Upper lobe of right lung (tissue), 1 donor: ENCODE results near the gene KLHL22. TPM values are rescaled to one million over a fixed set of nuclear protein-coding genes. Genes with fewer than 3 reads are reported as not detected.
"Not testable (repeated sequence)": the region's sequence is repeated elsewhere in the genome, so short reads cannot be mapped to it uniquely, and the experiment has no call there.

Experiments used
- ATAC-seq: fragments of 200-7000 bp; cut with Tn5 transposase; one replicate; pipeline ENCODE4 v1.9.1; 2020; ENCODE audit warnings: mild to moderate bottlenecking, moderate library complexity
- DNase-seq: peaks from one replicate; pipeline ENCODE4 v3.0.0-alpha.2; 2020
- H3K27ac ChIP-seq: fragments of 200-600 bp; one replicate; pipeline ENCODE4 v1.8.0; 2022
- H3K27me3 ChIP-seq: fragments of 200-600 bp; one replicate; pipeline ENCODE4 v1.8.0; 2022; ENCODE audit warnings: mild to moderate bottlenecking
- H3K36me3 ChIP-seq: fragments of 200-600 bp; one replicate; pipeline ENCODE4 v1.8.0; 2022
- H3K4me1 ChIP-seq: fragments of 200-600 bp; one replicate; pipeline ENCODE4 v1.8.0; 2022
- H3K4me3 ChIP-seq: fragments of 200-600 bp; one replicate; pipeline ENCODE4 v1.8.0; 2022; ENCODE audit warnings: mild to moderate bottlenecking
- H3K9me3 ChIP-seq: fragments of 200-600 bp; one replicate; pipeline ENCODE4 v1.8.0; 2022
- intact Hi-C: fragments of 100-400 bp; cut with DNase I; formaldehyde crosslinking; loops from one replicate; pipeline ENCODE4 v1.11.0; 2022
- total RNA-seq: library from RNA; stranded (reverse); fragmentation: NEBNext Ultra II Directional; extraction: Animal tissue kit (Norgen Biotek cat#: 25700); gene quantifications from one replicate; pipeline ENCODE4 v1.2.1, GENCODE V29; 2021
- TF ChIP-seq, protein P1 (sequence below): fragments of 200-600 bp; IDR thresholded peaks from one replicate; pipeline ENCODE4 v1.8.0; 2022; ENCODE audit warnings: antibody characterized with exemption
- donor health status: DM: no; HTN: yes; CAD: no; lungs with severe emphysema.

The KLHL22 gene
- total RNA-seq, 1 donor from 2014 or later = 23.3 TPM

DNA sequence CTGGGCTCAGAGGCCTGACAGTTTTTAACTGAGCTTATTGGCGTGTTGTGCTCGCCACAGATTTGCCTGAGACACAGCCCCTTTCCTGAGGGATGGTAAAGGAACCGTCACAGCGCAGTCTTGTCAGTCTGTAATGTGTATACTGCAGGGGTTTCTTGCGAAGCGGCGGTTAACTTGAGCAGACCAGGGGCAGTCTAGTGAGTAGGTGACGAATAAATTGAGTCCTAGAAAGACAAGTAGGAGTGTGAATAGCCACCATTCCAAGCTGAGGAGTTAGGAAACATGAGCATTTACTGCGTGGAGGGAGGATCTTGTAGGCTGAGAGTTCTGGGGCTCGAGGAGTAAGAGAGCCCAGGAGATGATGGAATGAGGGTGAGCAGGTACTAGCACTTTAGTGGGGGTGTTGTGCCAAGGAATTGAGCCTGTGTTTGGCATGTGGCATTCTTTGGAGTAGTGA, 13.2 kb upstream of the KLHL22 start:
- Histone ChIP-seq H3K27ac (peak overlapping the region; percentile 77), H3K9me3 (no peaks in the 10 kb centered on the region), H3K4me3 (peak overlapping the region; percentile 90), H3K27me3 (no peaks in the 10 kb centered on the region), H3K4me1 (peaks cover 35% of the 10 kb centered on the region), H3K36me3 (peaks cover 3% of the 10 kb centered on the region)
- ATAC-seq (peak; percentile 9), DNase-seq (no peak)
- TF ChIP-seq, protein P1, sequence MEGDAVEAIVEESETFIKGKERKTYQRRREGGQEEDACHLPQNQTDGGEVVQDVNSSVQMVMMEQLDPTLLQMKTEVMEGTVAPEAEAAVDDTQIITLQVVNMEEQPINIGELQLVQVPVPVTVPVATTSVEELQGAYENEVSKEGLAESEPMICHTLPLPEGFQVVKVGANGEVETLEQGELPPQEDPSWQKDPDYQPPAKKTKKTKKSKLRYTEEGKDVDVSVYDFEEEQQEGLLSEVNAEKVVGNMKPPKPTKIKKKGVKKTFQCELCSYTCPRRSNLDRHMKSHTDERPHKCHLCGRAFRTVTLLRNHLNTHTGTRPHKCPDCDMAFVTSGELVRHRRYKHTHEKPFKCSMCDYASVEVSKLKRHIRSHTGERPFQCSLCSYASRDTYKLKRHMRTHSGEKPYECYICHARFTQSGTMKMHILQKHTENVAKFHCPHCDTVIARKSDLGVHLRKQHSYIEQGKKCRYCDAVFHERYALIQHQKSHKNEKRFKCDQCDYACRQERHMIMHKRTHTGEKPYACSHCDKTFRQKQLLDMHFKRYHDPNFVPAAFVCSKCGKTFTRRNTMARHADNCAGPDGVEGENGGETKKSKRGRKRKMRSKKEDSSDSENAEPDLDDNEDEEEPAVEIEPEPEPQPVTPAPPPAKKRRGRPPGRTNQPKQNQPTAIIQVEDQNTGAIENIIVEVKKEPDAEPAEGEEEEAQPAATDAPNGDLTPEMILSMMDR = no peak
- intact Hi-C loops = no loop called here

DNA sequence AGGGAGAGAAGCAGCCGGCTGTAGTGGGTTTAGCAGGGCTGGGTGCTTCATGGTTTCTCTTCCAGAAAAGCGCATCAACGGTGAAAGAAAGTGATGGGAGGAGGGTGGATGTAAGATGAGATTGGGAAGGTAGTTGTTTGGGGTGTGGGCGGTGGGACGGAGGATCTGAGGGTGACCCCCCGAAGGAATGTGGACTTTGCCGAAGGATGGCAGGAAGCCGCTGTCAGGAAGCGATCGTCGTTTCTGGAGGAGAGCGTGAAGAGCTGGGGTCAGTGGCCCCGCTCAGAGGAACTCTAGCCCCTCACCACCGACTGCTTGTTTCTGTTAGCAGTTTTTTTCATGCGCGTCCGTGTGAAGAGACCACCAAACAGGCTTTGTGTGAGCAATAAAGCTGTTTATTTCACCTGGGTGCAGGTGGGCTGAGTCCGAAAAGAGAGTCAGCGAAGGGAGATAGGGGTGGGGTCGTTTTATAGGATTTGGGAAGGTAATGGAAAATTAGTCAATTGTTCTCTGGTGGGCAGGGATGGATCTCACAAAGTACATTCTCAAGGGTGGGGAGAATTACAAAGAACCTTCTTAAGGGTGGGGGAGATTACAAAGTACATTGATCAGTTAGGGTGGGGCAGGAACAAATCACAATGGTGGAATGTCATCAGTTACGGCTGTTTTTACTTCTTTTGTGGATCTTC, 12.6 kb upstream of the KLHL22 start:
- Histone ChIP-seq H3K27ac (peak overlapping the region; percentile 94), H3K4me3 (peak overlapping the region; percentile 90), H3K4me1 (peaks cover 35% of the 10 kb centered on the region)
- H3K36me3 ChIP-seq, H3K27me3 ChIP-seq, DNase-seq, ATAC-seq, intact Hi-C loops, H3K9me3 ChIP-seq: not testable (repeated sequence)

DNA sequence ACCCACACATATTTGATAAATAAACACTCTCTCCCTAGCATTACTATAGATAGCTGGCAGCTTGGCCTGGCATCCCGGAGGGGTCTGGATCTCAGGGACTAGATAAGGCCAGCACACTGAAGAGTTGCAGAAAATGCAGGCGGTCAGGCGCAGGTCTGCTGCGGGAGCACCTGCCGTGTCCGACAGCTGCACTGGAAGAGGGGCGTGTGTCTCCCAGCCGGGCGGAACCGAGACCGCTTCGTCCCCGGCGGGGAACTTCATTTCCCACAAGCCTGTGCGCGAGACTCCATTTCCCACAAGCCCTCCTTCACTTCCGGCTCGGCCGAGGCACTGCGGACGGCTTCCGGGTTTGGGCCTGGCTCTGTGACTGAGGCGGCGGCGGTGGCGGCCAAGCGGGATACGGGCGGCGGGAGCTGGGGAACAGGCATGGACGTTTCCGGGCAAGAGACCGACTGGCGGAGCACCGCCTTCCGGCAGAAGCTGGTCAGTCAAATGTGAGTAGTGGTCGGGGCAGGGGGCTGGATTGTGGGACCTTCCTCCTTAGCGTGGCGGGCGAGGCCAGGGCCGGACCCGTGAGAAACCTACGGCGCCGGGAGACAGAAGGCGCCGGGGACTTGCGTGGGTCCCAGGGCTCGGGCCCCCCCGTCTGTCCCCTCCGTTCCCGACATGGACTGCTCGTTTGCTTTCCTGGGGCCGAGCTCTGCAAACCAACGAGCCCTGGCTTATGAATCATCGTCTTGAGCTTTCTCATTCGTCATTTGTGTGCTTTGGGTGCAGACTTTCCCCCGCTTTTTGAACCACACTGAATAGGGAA, 11.9 kb upstream of the KLHL22 start, which contains the start of gene MED15:
Gene MED15, plus strand, starts transcription at position 358 of the 814 bp plus-strand sequence. Its CDS starts 69 bp downstream, at position 427.
- no peaks in the 10 kb centered on the region for H3K27me3 ChIP-seq
- DNase-seq (peak; percentile 95), ATAC-seq (peak; percentile 94)
- TF ChIP-seq, protein P1 = no peak
- H3K36me3 ChIP-seq = no peaks in the 10 kb centered on the region
- H3K4me3 ChIP-seq = peak within 1 kb of the TSS; percentile 90
- H3K4me1 ChIP-seq = peaks cover 35% of the 10 kb centered on the region
- H3K9me3 ChIP-seq = no peaks in the 10 kb centered on the region
- intact Hi-C loops = no loop called here
- peak within 1 kb of the TSS; percentile 94 for H3K27ac ChIP-seq

DNA sequence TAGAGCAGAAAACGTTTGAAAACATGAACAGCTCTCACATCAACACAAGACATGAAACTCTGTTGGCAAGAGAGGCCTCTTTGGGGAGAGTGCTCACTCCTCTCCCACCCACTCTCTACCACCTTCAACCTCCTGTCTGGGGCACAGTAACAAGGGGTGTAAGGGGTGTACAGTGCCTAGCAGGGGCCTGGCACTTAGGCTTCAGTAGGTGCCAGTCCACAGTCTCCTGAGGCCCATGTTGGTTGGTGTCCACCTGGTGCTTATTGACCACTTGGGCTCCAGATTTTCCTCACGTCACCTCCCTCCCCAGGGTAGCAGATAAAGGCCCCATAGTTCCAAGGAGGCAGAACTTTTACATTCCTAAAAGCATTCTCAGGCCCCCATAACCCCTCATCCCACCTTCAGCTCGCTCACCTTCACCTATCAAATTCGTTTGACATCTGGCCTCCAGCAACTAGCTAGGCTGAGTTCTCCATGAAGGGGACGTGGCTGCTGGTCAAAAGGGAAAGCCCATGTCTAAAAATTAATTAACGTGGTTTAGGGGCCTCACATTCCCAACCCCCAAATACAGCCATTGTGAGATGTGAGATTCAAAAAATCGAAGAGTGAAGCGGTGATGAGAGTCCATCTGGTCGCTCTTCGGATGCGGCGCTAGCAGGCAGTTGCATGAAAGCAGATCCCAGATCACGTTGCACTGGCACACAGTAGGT, 11.1 kb upstream of the KLHL22 start:
- Histone ChIP-seq H3K27ac (peak overlapping the region; percentile 94), H3K4me3 (peak overlapping the region; percentile 90), H3K4me1 (peaks cover 30% of the 10 kb centered on the region), H3K27me3 (no peaks in the 10 kb centered on the region), H3K9me3 (no peaks in the 10 kb centered on the region), H3K36me3 (no peaks in the 10 kb centered on the region)
- no peak for ATAC-seq
- intact Hi-C loops = no loop called here
- no peak for DNase-seq
- TF ChIP-seq, protein P1 = no peak

DNA sequence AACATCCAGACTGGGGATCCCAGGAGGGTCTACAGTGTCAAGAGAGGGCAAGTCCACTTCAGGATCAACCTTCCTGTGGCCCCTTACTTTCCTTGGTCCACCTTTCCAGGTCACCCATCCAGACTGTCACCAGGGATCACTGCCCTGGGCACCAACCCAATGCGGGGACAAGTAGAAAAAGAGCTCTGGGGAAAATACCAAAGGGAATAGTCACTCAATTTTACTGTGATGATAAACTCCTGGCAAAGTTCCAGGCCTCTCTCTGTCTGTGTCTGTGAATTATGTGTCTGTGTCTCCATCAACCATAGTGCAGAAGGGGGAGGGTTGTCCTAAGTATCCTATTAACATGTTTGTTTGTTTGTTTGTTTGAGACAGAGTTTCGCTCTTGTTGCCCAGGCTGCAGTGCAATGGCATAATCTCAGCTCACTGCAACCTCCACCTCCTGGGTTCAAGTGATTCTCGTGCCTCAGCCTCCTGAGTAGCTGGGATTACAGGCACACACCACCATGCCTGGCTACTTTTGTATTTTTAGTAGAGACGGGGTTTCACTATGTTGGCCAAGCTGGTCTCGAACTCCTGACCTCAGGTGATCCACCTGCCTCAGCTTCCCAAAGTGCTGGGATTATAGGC, 8.8 kb upstream of the KLHL22 start:
- DNase-seq, H3K4me1 ChIP-seq, H3K9me3 ChIP-seq, intact Hi-C loops, H3K36me3 ChIP-seq, H3K27me3 ChIP-seq, H3K4me3 ChIP-seq, H3K27ac ChIP-seq, ATAC-seq: not testable (repeated sequence)

DNA sequence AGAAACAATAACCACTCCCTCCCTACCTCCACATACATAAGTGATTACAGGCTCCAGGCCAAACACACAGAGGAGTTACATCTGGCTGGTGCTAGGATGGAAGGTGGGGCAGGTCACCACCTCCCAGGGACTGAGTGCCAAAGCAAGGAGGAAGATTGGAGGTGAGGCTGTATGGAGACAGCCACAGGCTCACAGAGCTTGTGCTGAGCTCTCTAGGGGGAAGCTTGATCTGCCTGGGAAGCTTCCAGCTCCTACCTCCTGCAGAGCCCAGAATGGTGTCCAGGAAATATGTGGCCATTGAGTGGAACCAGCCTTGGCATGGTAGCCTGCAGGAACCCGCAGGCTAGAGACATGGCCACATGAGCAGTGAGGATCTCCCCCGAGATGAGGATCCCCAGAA, 8.2 kb upstream of the KLHL22 start:
- Histone ChIP-seq H3K27ac (no peak overlapping the region), H3K4me1 (peaks cover 4% of the 10 kb centered on the region), H3K36me3 (peaks cover 4% of the 10 kb centered on the region), H3K27me3 (no peaks in the 10 kb centered on the region), H3K4me3 (no peak overlapping the region), H3K9me3 (no peaks in the 10 kb centered on the region)
- no peak for ATAC-seq
- intact Hi-C loops = no loop called here
- DNase-seq = no peak
- TF ChIP-seq, protein P1 = no peak
